Activated CD4-positive, alpha-beta T cell treated with anti-CD3 and anti-CD28 coated beads, Interleukin-2, Interleukin-6, amounts not matched to agents 100 ng/mL and 50 ng/mL, durations not matched to agents 16 hours and 8 hours (primary cell): ENCODE results near the gene MAP3K2.
A peak's percentile ranks its signal among the peaks of the same experiment; 100 is the strongest.

Experiments used
- DNase-seq: peaks from one replicate; pipeline ENCODE4 v3.0.0-alpha.2; 2020

Gene MAP3K2, protein sequence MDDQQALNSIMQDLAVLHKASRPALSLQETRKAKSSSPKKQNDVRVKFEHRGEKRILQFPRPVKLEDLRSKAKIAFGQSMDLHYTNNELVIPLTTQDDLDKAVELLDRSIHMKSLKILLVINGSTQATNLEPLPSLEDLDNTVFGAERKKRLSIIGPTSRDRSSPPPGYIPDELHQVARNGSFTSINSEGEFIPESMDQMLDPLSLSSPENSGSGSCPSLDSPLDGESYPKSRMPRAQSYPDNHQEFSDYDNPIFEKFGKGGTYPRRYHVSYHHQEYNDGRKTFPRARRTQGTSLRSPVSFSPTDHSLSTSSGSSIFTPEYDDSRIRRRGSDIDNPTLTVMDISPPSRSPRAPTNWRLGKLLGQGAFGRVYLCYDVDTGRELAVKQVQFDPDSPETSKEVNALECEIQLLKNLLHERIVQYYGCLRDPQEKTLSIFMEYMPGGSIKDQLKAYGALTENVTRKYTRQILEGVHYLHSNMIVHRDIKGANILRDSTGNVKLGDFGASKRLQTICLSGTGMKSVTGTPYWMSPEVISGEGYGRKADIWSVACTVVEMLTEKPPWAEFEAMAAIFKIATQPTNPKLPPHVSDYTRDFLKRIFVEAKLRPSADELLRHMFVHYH

DNA sequence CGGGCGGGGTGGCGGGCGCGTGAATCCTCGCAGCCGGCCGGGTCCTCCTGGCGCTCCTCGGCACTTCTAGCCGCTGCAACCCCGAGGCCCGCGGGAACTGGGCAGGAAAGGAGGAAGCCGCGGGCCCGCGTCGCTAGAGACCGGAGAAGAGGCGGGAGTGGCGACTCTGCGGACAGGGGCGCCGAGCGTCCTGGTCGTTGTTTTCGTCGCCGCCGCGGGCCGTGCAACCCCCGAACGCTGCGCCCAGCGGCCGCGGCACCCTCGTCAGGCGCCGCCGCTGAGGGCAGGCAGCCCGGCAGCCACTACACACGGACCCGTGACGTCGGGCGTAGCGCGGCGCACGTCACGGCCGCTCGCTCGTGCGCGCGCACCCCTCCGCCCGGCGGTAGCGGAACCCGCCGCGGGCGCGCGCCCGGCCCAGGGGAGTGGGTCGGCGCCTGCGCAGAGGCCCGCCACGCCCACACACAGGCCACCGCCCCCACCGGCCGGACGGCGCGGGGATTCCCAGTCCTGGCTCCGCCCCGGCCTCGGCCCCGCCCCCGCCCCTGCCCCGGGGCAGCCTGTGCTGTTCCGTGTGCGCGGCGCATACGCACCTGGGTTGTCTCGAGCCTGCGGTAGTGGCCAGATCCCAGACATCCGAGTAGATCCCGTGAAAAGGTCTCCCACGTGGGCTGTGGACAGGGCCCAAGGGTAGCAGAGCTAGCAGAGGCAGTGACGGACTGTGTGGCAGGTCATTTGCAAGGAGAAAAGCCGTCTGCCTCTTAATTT lies at the start of gene MAP3K2:
TSS of gene MAP3K2 (minus strand) at position 321 of the 768 bp plus-strand sequence. CDS start 44,846 bp downstream, outside the sequence.
- DNase-seq = peak; percentile 96

DNA sequence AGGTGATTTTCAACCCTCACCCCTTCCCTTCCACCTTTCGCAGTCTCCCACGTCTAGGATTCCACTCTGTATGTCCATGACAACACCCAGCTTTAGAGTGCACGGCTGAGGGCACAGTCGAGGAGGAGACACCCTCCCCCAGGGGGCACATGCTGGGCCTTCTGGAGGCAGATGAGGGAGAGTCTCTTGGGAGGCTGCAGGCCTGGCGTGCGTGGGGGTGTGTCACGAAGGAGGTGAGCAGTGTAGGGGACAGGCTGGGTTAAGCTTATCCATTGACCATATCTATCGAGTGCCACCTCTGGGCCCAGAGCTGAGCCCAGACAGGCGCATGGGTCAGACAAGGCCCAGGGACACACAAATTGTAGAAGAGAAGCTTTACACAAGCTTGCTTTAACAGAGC lies 49.3 kb upstream of the MAP3K2 start:
- no peak for DNase-seq

DNA sequence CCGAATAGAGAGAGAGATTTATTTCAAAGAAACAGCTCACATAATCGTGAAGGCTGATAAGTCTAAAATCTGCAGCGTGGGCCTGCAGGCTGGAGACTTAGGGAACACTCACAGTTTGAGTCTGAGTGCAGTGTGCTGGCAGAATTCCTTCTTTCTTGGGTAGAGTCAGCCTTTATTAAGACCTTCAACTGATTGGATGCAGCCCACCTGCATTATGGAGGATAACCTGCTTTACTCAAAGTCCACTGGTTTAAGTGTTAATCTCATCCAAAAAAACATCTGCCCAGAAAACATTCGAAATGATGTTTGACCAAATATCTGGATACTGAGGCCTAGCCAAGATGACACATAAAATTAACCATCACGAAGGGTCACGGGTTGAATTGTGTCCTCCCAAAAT lies 46.7 kb upstream of the MAP3K2 start:
- DNase-seq = no peak

DNA sequence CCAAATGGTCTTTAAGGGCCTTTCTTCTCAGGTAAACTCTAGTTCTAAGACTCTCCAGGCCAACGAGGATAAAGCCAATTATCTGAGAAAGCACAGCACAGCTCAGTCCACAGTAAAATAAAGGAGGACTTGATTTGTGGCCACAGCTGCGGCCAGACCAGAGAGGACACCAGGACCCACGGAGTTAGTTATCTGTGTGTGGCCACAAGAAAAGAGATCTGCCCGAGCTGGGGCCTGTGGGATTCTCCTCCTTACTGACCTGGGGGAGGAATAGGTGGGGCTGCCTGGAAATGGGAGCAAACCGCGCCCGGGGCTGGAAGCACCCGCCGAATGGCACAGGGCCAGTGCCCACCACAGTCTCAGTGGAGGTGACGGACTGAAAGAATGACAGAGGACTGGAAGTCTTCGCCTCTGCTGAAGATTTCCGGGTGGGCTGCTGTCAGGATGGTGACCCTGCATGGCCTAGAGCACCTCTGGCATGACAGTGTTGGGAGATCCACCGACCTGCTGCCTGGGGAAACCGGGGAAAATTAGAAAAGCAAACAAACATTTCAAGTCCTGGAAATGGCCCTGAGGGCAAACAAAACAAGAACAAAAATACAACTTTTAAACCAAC lies 43.7 kb upstream of the MAP3K2 start:
- no peak for DNase-seq

DNA sequence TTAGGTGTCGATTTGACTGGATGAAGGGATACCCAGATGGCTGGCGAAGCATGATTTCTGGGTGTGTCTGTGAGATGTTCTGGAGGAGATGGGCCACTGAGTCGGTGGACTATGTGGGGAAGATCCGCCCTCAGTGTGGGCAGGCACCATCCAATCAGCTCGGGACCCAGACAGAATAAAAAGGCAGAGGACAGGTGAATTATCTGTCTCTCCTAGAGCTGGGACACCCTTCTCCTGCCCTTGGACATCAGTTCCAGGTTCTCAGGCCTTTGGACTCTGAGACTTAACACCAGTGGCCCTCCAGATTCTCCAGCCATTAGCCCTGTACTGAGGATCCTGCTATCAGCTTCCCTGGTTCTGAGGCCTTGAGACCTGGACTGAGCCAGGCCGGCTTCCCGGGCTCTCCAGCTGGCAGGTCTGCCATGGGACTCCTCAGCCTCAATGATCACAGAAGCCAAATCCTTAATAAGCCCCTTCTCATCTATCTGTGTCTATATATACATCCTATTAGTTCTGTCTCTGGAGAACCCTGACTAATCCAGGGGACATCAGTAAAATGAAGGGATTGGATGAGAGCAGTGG lies 42.2 kb upstream of the MAP3K2 start:
- DNase-seq = no peak

DNA sequence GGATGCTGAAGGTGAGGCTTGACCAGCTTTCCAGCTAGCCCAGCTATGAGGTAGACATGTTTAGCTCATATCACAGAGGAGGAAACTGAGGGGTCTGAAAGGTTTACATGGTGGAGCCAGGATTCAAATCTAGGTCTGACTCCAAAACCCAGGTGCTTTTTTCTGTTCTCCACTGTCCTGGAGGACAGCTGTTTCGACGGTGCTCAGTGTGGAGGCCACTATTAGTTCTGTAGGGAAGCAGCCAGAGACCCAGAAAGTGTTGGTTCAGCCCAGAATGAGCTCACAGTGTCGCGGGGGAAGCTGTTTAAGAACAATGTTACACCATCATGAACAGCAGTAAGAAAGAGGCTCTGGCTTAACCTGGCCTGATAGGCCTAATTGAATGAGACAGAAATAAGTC lies 41.5 kb upstream of the MAP3K2 start:
- no peak for DNase-seq

DNA sequence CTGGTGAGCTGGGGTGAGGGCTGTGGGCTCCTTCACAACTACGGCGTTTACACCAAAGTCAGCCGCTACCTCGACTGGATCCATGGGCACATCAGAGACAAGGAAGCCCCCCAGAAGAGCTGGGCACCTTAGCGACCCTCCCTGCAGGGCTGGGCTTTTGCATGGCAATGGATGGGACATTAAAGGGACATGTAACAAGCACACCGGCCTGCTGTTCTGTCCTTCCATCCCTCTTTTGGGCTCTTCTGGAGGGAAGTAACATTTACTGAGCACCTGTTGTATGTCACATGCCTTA lies 41.0 kb upstream of the MAP3K2 start:
- DNase-seq = no peak

DNA sequence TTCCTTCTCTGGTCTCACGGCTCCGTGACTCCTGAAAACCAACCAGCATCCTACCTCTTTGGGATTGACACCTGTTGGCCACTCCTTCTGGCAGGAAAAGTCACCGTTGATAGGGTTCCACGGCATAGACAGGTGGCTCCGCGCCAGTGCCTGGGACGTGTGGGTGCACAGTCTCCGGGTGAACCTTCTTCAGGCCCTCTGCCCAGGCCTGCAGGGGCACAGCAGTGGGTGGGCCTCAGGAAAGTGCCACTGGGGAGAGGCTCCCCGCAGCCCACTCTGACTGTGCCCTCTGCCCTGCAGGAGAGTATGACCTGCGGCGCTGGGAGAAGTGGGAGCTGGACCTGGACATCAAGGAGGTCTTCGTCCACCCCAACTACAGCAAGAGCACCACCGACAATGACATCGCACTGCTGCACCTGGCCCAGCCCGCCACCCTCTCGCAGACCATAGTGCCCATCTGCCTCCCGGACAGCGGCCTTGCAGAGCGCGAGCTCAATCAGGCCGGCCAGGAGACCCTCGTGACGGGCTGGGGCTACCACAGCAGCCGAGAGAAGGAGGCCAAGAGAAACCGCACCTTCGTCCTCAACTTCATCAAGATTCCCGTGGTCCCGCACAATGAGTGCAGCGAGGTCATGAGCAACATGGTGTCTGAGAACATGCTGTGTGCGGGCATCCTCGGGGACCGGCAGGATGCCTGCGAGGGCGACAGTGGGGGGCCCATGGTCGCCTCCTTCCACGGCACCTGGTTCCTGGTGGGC lies 40.5 kb upstream of the MAP3K2 start:
- DNase-seq = no peak

DNA sequence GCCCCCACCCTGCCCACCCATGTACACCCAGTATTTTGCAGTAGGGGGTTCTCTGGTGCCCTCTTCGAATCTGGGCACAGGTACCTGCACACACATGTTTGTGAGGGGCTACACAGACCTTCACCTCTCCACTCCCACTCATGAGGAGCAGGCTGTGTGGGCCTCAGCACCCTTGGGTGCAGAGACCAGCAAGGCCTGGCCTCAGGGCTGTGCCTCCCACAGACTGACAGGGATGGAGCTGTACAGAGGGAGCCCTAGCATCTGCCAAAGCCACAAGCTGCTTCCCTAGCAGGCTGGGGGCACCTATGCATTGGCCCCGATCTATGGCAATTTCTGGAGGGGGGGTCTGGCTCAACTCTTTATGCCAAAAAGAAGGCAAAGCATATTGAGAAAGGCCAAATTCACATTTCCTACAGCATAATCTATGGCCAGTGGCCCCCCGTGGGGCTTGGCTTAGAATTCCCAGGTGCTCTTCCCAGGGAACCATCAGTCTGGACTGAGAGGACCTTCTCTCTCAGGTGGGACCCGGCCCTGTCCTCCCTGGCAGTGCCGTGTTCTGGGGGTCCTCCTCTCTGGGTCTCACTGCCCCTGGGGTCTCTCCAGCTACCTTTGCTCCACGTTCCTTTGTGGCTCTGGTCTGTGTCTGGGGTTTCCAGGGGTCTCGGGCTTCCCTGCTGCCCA lies 39.7 kb upstream of the MAP3K2 start:
- no peak for DNase-seq

DNA sequence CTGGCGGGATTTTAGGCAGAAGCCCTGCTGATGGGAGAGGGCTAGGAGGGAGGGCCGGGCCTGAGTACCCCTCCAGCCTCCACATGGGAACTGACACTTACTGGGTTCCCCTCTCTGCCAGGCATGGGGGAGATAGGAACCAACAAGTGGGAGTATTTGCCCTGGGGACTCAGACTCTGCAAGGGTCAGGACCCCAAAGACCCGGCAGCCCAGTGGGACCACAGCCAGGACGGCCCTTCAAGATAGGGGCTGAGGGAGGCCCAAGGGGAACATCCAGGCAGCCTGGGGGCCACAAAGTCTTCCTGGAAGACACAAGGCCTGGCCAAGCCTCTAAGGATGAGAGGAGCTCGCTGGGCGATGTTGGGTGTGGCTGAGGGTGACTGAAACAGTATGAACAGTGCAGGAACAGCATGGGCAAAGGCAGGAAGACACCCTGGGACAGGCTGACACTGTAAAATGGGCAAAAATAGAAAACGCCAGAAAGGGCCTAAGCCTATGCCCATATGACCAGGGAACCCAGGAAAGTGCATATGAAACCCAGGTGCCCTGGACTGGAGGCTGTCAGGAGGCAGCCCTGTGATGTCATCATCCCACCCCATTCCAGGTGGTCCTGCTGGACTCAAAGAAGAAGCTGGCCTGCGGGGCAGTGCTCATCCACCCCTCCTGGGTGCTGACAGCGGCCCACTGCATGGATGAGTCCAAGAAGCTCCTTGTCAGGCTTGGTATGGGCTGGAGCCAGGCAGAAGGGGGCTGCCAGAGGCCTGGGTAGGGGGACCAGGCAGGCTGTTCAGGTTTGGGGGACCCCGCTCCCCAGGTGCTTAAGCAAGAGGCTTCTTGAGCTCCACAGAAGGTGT lies 39.0 kb upstream of the MAP3K2 start:
- DNase-seq = no peak

DNA sequence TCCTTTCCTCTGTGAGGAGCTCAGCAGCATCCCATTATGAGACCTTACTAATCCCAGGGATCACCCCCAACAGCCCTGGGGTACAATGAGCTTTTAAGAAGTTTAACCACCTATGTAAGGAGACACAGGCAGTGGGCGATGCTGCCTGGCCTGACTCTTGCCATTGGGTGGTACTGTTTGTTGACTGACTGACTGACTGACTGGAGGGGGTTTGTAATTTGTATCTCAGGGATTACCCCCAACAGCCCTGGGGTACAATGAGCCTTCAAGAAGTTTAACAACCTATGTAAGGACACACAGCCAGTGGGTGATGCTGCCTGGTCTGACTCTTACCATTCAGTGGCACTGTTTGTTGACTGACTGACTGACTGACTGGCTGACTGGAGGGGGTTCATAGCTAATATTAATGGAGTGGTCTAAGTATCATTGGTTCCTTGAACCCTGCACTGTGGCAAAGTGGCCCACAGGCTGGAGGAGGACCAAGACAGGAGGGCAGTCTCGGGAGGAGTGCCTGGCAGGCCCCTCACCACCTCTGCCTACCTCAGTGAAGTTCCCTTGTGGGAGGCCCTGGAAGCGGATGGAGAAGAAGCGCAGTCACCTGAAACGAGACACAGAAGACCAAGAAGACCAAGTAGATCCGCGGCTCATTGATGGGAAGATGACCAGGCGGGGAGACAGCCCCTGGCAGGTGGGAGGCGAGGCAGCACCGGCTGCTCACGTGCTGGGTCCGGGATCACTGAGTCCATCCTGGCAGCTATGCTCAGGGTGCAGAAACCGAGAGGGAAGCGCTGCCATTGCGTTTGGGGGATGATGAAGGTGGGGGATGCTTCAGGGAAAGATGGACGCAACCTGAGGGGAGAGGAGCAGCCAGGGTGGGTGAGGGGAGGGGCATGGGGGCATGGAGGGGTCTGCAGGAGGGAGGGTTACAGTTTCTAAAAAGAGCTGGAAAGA lies 38.0 kb upstream of the MAP3K2 start:
- no peak for DNase-seq

DNA sequence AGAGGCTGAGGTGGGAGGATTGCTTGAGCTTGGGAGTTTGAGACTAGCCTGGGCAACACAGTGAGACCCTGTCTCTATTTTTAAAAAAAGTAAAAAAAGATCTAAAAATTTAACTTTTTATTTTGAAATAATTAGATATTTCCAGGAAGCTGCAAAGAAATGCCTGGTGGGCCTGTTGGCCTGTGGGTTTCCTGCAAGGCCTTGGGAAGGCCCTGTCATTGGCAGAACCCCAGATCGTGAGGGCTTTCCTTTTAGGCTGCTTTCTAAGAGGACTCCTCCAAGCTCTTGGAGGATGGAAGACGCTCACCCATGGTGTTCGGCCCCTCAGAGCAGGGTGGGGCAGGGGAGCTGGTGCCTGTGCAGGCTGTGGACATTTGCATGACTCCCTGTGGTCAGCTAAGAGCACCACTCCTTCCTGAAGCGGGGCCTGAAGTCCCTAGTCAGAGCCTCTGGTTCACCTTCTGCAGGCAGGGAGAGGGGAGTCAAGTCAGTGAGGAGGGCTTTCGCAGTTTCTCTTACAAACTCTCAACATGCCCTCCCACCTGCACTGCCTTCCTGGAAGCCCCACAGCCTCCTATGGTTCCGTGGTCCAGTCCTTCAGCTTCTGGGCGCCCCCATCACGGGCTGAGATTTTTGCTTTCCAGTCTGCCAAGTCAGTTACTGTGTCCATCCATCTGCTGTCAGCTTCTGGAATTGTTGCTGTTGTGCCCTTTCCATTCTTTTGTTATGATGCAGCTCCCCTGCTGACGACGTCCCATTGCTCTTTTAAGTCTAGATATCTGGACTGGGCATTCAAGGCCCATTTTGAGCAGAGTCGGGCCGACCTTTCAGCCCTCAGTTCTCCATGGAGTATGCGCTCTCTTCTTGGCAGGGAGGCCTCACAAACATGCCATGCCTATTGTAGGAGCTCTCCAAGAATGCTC lies 37.1 kb upstream of the MAP3K2 start:
- DNase-seq = no peak

DNA sequence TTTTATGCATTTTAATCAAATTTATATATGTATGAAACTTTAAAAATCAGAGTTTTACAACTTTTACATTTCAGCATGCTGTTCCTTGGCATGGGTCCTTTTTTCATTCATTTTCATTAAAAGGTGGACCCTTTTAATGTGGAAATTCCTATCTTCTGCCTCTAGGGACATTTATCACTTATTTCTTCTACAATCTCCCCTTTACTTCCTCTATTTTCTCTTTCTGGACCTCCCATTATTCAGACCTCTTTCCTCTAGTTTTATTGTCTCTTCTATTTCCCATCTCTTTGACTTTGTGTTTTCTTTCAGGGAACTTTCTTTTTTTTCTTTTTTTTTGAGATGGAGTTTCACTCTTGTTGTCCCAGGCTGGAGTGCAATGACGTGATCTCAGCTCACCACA lies 36.1 kb upstream of the MAP3K2 start:
- DNase-seq = no peak

DNA sequence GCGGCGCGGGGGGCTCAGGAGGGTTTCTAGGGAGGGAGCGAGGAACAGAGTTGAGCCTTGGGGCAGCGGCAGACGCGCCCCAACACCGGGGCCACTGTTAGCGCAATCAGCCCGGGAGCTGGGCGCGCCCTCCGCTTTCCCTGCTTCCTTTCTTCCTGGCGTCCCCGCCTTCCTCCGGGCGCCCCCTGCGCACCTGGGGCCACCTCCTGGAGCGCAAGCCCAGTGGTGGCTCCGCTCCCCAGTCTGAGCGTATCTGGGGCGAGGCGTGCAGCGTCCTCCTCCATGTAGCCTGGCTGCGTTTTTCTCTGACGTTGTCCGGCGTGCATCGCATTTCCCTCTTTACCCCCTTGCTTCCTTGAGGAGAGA lies 35.7 kb upstream of the MAP3K2 start:
- DNase-seq = no peak

DNA sequence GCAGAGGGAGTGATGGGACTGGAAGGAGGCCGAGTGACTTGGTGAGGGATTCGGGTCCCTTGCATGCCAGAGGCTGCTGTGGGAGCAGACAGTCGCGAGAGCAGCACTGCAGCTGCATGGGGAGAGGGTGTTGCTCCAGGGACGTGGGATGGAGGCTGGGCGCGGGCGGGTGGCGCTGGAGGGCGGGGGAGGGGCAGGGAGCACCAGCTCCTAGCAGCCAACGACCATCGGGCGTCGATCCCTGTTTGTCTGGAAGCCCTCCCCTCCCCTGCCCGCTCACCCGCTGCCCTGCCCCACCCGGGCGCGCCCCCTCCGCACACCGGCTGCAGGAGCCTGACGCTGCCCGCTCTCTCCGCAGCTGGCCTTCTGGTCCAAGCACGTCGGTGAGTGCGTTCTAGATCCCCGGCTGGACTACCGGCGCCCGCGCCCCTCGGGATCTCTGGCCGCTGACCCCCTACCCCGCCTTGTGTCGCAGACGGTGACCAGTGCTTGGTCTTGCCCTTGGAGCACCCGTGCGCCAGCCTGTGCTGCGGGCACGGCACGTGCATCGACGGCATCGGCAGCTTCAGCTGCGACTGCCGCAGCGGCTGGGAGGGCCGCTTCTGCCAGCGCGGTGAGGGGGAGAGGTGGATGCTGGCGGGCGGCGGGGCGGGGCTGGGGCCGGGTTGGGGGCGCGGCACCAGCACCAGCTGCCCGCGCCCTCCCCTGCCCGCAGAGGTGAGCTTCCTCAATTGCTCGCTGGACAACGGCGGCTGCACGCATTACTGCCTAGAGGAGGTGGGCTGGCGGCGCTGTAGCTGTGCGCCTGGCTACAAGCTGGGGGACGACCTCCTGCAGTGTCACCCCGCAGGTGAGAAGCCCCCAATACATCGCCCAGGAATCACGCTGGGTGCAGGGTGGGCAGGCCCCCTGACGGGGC lies 35.0 kb upstream of the MAP3K2 start:
- DNase-seq = no peak

DNA sequence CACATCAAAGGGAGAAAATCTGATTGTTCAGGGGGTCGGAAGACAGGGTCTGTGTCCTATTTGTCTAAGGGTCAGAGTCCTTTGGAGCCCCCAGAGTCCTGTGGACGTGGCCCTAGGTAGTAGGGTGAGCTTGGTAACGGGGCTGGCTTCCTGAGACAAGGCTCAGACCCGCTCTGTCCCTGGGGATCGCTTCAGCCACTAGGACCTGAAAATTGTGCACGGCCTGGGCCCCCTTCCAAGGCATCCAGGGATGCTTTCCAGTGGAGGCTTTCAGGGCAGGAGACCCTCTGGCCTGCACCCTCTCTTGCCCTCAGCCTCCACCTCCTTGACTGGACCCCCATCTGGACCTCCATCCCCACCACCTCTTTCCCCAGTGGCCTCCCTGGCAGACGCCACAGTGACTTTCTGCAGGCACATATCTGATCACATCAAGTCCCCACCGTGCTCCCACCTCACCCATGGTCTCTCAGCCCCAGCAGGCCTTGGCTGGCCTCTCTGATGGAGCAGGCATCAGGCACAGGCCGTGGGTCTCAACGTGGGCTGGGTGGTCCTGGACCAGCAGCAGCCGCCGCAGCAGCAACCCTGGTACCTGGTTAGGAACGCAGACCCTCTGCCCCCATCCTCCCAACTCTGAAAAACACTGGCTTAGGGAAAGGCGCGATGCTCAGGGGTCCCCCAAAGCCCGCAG lies 34.2 kb upstream of the MAP3K2 start:
- no peak for DNase-seq
